ENCODE results near the gene TFIP11. TPM values are rescaled to one million over a fixed set of nuclear protein-coding genes. Genes with fewer than 3 reads are reported as not detected.

The TFIP11 gene
- total RNA-seq, 1 experiment from 2014 or later: 42.6 TPM

GRCh38 chr22:26485806-26486390, 26.4 kb downstream of the TFIP11 start:
- no peak for DNase-seq (ENCODE audit: low read depth, low spot score)
- in situ Hi-C loops (cut with HindIII; ENCODE audit: low pct_unique_long_range_greater_than_20kb, low sequenced_read_pairs): no loop called here

GRCh38 chr22:26485013-26485412, 27.3 kb downstream of the TFIP11 start:
- DNase-seq (ENCODE audit: low read depth, low spot score): peak; percentile 67
- in situ Hi-C loops (cut with HindIII; ENCODE audit: low pct_unique_long_range_greater_than_20kb, low sequenced_read_pairs): no loop called here

GRCh38 chr22:26484360-26484706, 27.9 kb downstream of the TFIP11 start:
- peak; percentile 80 for DNase-seq (ENCODE audit: low read depth, low spot score)
- in situ Hi-C loops (cut with HindIII; ENCODE audit: low pct_unique_long_range_greater_than_20kb, low sequenced_read_pairs): no loop called here

GRCh38 chr22:26483439-26484359, 28.6 kb downstream of the TFIP11 start, which contains the start of the genes HPS4 and SRRD:
Gene HPS4 (minus strand): TSS chr22:26483783. CDS start chr22:26481762, 2,021 bp downstream.
Gene SRRD (plus strand): TSS chr22:26483877. CDS start chr22:26483891, 14 bp downstream.
- DNase-seq (ENCODE audit: low read depth, low spot score): peak; percentile 92
- in situ Hi-C loops (cut with HindIII; ENCODE audit: low pct_unique_long_range_greater_than_20kb, low sequenced_read_pairs): no loop called here

- in situ Hi-C loops (cut with HindIII; ENCODE audit: low pct_unique_long_range_greater_than_20kb, low sequenced_read_pairs): no loop called here
- DNase-seq (ENCODE audit: low read depth, low spot score): no peak
Observed at GRCh38 chr22:26483043-26483438, 29.2 kb downstream of the TFIP11 start.

GRCh38 chr22:26482161-26482560, 30.1 kb downstream of the TFIP11 start:
- in situ Hi-C loops (cut with HindIII; ENCODE audit: low pct_unique_long_range_greater_than_20kb, low sequenced_read_pairs): no loop called here
- DNase-seq (ENCODE audit: low read depth, low spot score): peak; percentile 83

GRCh38 chr22:26481694-26482093, 30.6 kb downstream of the TFIP11 start:
- in situ Hi-C loops (cut with HindIII; ENCODE audit: low pct_unique_long_range_greater_than_20kb, low sequenced_read_pairs): no loop called here
- DNase-seq (ENCODE audit: low read depth, low spot score): peak; percentile 45

GRCh38 chr22:26481112-26481693, 31.1 kb downstream of the TFIP11 start:
- in situ Hi-C loops (cut with HindIII; ENCODE audit: low pct_unique_long_range_greater_than_20kb, low sequenced_read_pairs): no loop called here
- DNase-seq (ENCODE audit: low read depth, low spot score): no peak

GRCh38 chr22:26480611-26480932, 31.7 kb downstream of the TFIP11 start:
- DNase-seq (ENCODE audit: low read depth, low spot score): no peak
- in situ Hi-C loops (cut with HindIII; ENCODE audit: low pct_unique_long_range_greater_than_20kb, low sequenced_read_pairs): no loop called here

GRCh38 chr22:26479792-26480610, 32.3 kb downstream of the TFIP11 start:
- DNase-seq (ENCODE audit: low read depth, low spot score): peak; percentile 72
- in situ Hi-C loops (cut with HindIII; ENCODE audit: low pct_unique_long_range_greater_than_20kb, low sequenced_read_pairs): no loop called here

- peak; percentile 52 for DNase-seq (ENCODE audit: low read depth, low spot score)
- in situ Hi-C loops (cut with HindIII; ENCODE audit: low pct_unique_long_range_greater_than_20kb, low sequenced_read_pairs): no loop called here
Observed at GRCh38 chr22:26479043-26479791, 33.1 kb downstream of the TFIP11 start.

GRCh38 chr22:26477341-26477731, 34.9 kb downstream of the TFIP11 start:
- in situ Hi-C loops (cut with HindIII; ENCODE audit: low pct_unique_long_range_greater_than_20kb, low sequenced_read_pairs): no loop called here
- no peak for DNase-seq (ENCODE audit: low read depth, low spot score)

GRCh38 chr22:26476705-26477340, 35.5 kb downstream of the TFIP11 start:
- in situ Hi-C loops (cut with HindIII; ENCODE audit: low pct_unique_long_range_greater_than_20kb, low sequenced_read_pairs): no loop called here
- DNase-seq (ENCODE audit: low read depth, low spot score): peak; percentile 72

GRCh38 chr22:26474682-26475081, 37.6 kb downstream of the TFIP11 start:
- peak; percentile 80 for DNase-seq (ENCODE audit: low read depth, low spot score)
- in situ Hi-C loops (cut with HindIII; ENCODE audit: low pct_unique_long_range_greater_than_20kb, low sequenced_read_pairs): no loop called here

- in situ Hi-C loops (cut with HindIII; ENCODE audit: low pct_unique_long_range_greater_than_20kb, low sequenced_read_pairs): no loop called here
- no peak for DNase-seq (ENCODE audit: low read depth, low spot score)
Observed at GRCh38 chr22:26471522-26471921, 40.8 kb downstream of the TFIP11 start.

GRCh38 chr22:26470807-26471206, 41.5 kb downstream of the TFIP11 start:
- DNase-seq (ENCODE audit: low read depth, low spot score): no peak
- in situ Hi-C loops (cut with HindIII; ENCODE audit: low pct_unique_long_range_greater_than_20kb, low sequenced_read_pairs): no loop called here

GRCh38 chr22:26466196-26466595, 46.1 kb downstream of the TFIP11 start:
- in situ Hi-C loops (cut with HindIII; ENCODE audit: low pct_unique_long_range_greater_than_20kb, low sequenced_read_pairs): no loop called here

More at GRCh38 chr22:26466196-26466595, 46.1 kb downstream of the TFIP11 start:
- no peak for DNase-seq (ENCODE audit: low read depth, low spot score)

Data from SK-MEL-5 (cell line).